Measurements from ENCODE around the gene ZNF467.

Gene ZNF467

DNA sequence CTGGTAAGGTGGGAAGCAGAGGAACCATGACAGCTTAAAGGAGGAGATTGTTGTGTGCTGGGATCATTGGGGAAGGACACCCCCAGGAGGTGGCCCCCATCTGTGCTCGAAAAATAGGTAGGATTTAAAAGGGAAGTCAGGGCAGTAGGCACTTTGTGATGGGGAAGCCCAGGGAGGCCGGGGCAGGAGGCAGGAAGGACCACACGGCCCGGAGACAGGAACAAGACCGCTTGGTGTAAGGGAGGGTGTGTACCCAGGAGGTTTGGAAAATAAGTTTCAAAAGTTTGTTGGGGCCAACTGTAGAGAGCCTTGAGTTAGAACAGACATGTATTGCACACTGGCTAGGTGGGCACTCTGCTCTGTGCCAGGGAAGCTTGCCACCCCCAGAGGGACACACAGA lies 20.7 kb downstream of the ZNF467 start:
- H3K27ac ChIP-seq: no peak overlapping the region
- H3K4me2 ChIP-seq (ENCODE audit: low read length): no peak overlapping the region
- H2AFZ ChIP-seq: no peak overlapping the region
- H3K36me3 ChIP-seq (ENCODE audit: control insufficient read depth, insufficient read depth, low read length): no peaks in the 10 kb centered on the region
- no peak overlapping the region for H3K4me3 ChIP-seq (ENCODE audit: low read depth, low read length)
- H3K4me1 ChIP-seq: no peaks in the 10 kb centered on the region
- no peaks in the 10 kb centered on the region for H3K27me3 ChIP-seq (ENCODE audit: control insufficient read depth, insufficient read depth, low read length)
- H3K9ac ChIP-seq: no peak overlapping the region
- H3K79me2 ChIP-seq: no peaks in the 10 kb centered on the region
- TF ChIP-seq CTCF (IDR thresholded peaks at IDR 0.05): no peak
- H3K9me3 ChIP-seq (ENCODE audit: control insufficient read depth, low read length): no peaks in the 10 kb centered on the region

- no peaks in the 10 kb centered on the region for H3K9me3 ChIP-seq (ENCODE audit: control insufficient read depth, low read length)
- H3K27ac ChIP-seq: no peak overlapping the region
- H3K9ac ChIP-seq: no peak overlapping the region
- no peaks in the 10 kb centered on the region for H3K27me3 ChIP-seq (ENCODE audit: control insufficient read depth, insufficient read depth, low read length)
- no peak for TF ChIP-seq CTCF (IDR thresholded peaks at IDR 0.05)
- no peak overlapping the region for H3K4me3 ChIP-seq (ENCODE audit: low read depth, low read length)
- H3K4me1 ChIP-seq: no peaks in the 10 kb centered on the region
- no peaks in the 10 kb centered on the region for H3K79me2 ChIP-seq
- H3K36me3 ChIP-seq (ENCODE audit: control insufficient read depth, insufficient read depth, low read length): no peaks in the 10 kb centered on the region
- H2AFZ ChIP-seq: no peak overlapping the region
- no peak overlapping the region for H3K4me2 ChIP-seq (ENCODE audit: low read length)
Observed at GRCh38 chr7:149751043-149751775, 22.2 kb downstream of the ZNF467 start.

- no peaks in the 10 kb centered on the region for H3K27me3 ChIP-seq (ENCODE audit: control insufficient read depth, insufficient read depth, low read length)
- no peak overlapping the region for H3K4me3 ChIP-seq (ENCODE audit: low read depth, low read length)
- no peaks in the 10 kb centered on the region for H3K4me1 ChIP-seq
- TF ChIP-seq CTCF (IDR thresholded peaks at IDR 0.05): no peak
- no peak overlapping the region for H3K9ac ChIP-seq
- H3K4me2 ChIP-seq (ENCODE audit: low read length): no peak overlapping the region
- no peaks in the 10 kb centered on the region for H3K9me3 ChIP-seq (ENCODE audit: control insufficient read depth, low read length)
- H2AFZ ChIP-seq: no peak overlapping the region
- no peaks in the 10 kb centered on the region for H3K36me3 ChIP-seq (ENCODE audit: control insufficient read depth, insufficient read depth, low read length)
- no peak overlapping the region for H3K27ac ChIP-seq
- no peaks in the 10 kb centered on the region for H3K79me2 ChIP-seq
Observed at GRCh38 chr7:149750122-149750845, 23.1 kb downstream of the ZNF467 start.

DNA sequence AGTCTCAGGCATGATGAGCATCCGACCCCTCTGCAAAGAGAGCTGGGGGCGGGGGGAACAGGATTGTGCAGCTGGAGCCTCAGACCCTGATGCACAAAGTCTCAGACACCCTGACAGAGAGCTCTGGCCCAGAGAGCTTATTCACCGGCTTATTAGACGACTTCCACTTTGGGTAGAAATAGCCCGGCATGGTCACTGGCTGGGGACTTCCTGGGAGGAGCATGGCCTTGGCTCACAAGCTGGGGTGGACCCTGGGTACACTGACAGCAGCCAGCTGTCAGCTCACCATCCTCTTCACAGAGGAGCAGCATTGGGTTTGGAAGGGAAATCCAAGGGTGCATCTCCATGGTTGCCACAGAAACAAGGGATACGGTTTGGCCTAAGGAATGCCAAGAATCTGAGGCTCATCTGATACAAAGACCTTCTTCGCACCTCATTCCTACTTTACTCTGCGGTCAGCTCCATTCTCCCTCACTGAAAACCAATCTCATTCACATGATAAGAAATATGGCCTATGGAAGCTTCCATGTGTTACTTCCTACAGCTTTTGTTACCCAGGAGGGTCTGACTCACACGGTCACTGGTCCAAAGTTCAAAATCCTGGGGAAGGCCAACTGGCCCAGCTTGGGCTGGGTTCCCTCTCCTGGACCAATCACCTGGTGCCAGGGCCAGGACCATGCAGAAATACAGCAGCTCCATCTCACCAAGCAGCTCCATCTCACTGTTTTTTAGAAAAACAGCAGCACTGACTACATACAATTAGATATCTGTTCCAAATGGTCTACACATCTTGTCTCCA lies 25.1 kb downstream of the ZNF467 start:
- Histone ChIP-seq H3K9me3 (ENCODE audit: control insufficient read depth, low read length) (no peaks in the 10 kb centered on the region), H3K27me3 (ENCODE audit: control insufficient read depth, insufficient read depth, low read length) (no peaks in the 10 kb centered on the region)

More for the DNA sequence above, 25.1 kb downstream of the ZNF467 start:
- no peak for TF ChIP-seq CTCF (IDR thresholded peaks at IDR 0.05)
- H3K27ac ChIP-seq: no peak overlapping the region
- H3K9ac ChIP-seq: no peak overlapping the region
- H3K36me3 ChIP-seq (ENCODE audit: control insufficient read depth, insufficient read depth, low read length): no peaks in the 10 kb centered on the region
- no peaks in the 10 kb centered on the region for H3K4me1 ChIP-seq
- H3K79me2 ChIP-seq: no peaks in the 10 kb centered on the region
- no peak overlapping the region for H2AFZ ChIP-seq
- H3K4me3 ChIP-seq (ENCODE audit: low read depth, low read length): no peak overlapping the region
- no peak overlapping the region for H3K4me2 ChIP-seq (ENCODE audit: low read length)

Data from parathyroid adenoma (tissue), 2 donors.